ENCODE measurements around the gene PABPN1L.

- TF ChIP-seq CTCF (IDR thresholded peaks at IDR 0.05), result no peak
- TF ChIP-seq POLR2A (IDR thresholded peaks at IDR 0.05), result no peak
These were observed 5.4 kb upstream of the PABPN1L start for GRCh38 chr16:88871730-88872416.

All from testis (tissue), 2 donors.